DMS153 treated with DMSO at 0.1 percent for 48 hours (cell line): ENCODE results near the gene ADCK1.
"Not testable (repeated sequence)": the region's sequence is repeated elsewhere in the genome, so short reads cannot be mapped to it uniquely, and the experiment has no call there.

Source experiments
- DNase-seq: peaks from one replicate; lab custom pipeline; 2025; ENCODE audit not compliant: unreplicated experiment; lab: John Stamatoyannopoulos, UW

ADCK1 gene, protein sequence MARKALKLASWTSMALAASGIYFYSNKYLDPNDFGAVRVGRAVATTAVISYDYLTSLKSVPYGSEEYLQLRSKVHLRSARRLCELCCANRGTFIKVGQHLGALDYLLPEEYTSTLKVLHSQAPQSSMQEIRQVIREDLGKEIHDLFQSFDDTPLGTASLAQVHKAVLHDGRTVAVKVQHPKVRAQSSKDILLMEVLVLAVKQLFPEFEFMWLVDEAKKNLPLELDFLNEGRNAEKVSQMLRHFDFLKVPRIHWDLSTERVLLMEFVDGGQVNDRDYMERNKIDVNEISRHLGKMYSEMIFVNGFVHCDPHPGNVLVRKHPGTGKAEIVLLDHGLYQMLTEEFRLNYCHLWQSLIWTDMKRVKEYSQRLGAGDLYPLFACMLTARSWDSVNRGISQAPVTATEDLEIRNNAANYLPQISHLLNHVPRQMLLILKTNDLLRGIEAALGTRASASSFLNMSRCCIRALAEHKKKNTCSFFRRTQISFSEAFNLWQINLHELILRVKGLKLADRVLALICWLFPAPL

GRCh38 chr14:77799863-77800730 is at the start of gene ADCK1:
ADCK1 (plus strand) TSS chr14:77800109; CDS start chr14:77818979, 18,870 bp downstream.
- peak; percentile 61 for DNase-seq

GRCh38 chr14:77752266-77752665 is 47.6 kb upstream of the ADCK1 start:
- no peak for DNase-seq

DNA sequence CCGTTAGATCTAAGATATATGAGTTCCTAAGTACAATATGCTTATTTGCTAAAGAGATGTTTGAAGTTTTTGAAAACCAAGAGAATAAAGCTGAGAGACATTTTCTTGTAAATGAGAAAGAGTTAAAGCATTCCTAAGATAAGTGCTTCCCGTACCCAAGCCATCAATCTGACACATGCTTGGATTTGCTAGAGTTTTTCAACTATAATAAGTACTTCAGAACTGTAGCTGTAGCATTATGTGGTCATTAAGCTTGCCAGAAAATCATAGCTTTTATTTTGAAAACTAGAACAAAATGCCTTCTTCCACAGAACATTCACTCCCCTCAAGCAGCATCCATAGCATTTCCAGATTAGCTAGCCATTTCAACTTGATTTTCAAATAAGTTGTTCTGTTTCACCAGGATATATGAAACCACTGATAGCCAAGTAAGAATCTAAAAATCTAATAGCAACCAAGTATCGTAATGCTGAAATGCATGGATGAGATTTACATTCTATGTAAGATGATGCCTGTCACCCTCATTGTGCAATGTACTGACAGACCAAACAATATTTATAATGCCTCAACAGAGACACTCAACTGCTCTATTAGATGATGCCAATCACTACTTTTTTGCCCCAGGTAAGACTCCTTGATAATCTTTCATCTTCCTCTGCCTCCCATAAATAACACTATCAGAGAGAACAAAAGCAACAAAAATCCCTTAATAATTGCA is 47.0 kb upstream of the ADCK1 start:
- no peak for DNase-seq

DNA sequence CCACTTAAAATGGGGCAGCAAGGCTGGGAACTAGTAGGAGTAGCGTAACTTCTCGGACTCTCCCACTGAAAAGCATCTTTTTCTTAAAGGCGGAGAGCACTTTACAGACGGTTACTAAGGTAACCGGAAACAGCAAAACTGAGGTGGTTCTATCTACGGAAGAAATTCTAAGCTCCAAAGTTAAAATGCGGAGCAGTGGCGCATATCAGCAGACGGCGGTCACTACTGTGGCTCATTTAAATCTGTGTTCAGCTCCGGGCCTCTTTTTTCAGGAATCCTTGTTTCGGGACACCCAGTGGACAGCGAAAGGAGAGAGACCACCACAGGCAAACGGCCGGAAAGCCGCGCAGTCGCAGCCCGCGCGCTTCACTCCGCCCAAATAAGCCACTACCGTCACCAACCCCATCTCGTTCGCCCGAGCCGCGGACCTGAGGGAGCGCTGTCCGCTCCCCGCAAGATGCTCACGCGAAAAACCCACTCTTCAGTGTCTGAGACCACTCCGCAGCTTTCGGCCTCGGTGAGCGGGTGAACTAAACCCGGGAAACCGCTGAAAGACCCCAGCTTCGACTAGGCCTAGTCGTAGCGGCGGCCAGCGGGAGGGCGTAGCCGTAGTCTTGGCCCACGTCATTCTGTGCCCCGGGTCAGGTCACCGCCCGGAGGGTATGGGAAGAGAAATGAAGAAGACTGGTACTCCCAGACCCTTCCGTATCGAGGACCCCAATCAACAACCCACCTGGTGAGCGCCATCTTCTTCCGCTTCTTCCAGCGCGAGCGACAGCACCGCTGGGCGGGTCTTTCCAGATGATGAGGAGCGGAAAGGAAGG is 39.3 kb upstream of the ADCK1 start, which contains the start of gene SNW1:
SNW1 (minus strand) TSS at position 776 of the 824 bp plus-strand sequence; CDS start at position 747, 29 bp downstream.
- DNase-seq, result peak; percentile 93

DNA sequence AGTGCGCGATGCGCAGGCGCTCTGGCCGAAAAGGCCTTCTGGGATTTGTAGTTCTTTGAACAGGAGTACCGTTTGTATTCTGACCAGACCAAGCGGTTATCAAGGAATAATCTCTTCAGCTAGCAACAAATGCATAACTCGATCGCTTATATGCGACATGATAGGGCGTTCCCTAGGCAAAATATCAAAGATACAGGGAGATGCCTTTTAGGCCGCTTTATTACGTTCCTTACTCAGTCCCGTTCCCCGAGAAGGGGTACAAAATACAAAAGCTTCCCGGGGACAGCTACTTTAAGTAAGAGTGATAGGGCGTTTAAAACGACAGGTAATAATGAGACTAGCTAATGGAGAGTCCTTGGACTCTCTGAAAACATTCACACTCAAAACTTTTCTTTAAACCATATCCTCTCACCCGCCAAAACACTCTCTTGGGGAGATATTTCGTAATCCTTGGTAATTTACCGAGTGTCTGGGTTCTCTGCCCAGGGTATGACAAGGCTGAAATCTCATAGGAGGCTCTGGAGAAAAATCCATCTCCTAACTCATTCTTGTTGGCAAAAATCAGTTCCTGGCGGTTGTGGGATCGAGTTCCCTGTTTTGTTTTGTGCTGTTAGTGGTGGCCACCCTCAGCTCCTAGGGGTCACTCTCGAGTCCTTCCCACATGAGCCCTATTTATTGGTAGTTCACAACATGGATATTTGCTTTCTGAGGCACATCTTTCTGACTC is 38.5 kb upstream of the ADCK1 start:
- no peak for DNase-seq

- no peak for DNase-seq
Measured at GRCh38 chr14:77763316-77763715, 36.6 kb upstream of the ADCK1 start.

DNA sequence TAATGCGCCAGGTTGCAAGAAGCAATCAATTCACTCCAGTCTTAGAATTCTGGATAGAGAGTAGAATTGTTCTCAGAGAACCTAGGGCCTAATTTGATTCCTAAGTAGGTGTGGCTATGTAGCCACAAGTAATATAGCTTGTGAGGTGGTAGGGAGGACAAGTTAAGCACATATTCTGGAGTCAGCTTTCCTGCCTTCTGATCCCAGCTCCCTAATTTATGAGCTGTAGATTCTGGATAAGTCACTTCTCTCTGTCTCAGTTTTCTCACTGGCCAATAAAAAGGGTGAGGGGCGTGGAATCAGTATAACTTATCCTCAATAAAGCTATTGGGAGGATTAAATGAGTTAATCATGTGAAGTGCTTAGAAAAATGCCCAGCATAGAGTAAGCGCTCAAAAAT is 35.9 kb upstream of the ADCK1 start:
- no peak for DNase-seq

- not testable (repeated sequence) for DNase-seq
Measured at GRCh38 chr14:77768442-77769069, 31.4 kb upstream of the ADCK1 start.

GRCh38 chr14:77773966-77774365 is 25.9 kb upstream of the ADCK1 start:
- DNase-seq, result not testable (repeated sequence)

- no peak for DNase-seq
Measured at GRCh38 chr14:77782202-77782601, 17.7 kb upstream of the ADCK1 start.

DNA sequence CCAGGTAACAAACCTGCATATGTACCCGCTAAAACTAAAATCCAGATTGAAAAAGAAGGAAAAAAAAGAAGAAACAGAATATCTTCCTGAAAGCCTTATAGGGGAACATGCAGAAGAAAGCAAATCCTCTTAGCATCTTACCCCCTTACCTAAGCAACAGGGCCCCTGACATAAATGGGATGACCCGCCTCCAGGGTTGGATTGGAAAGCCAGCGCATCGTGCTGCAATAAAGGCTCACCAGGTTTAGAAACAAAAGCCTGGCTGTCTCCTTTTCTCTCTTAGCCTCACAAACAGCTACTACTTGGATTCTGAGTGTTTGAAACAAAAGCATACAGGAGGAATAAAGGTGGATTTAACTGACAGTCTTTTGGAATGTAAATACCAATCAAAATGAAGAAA is 13.8 kb upstream of the ADCK1 start:
- DNase-seq, result no peak

GRCh38 chr14:77790566-77791224 is 9.2 kb upstream of the ADCK1 start:
- no peak for DNase-seq

DNA sequence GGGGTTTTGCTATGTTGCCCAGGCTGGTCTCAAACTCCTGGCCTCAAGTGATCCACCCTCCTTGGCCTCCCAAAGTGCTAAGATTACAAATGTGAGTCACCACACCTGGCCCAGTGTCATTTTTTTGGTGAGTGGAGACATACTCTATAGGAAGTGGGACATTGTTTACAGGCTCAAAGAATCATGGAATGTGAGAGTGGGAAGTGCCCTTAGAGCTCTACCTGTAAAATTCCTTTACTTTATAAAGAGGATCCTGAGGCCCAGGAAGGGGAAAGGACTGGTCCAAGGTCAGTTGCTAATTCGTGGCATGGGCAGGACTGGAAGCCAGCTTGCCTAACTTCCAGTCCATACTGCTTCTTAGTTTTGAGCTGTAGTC is 8.7 kb upstream of the ADCK1 start:
- no peak for DNase-seq

DNA sequence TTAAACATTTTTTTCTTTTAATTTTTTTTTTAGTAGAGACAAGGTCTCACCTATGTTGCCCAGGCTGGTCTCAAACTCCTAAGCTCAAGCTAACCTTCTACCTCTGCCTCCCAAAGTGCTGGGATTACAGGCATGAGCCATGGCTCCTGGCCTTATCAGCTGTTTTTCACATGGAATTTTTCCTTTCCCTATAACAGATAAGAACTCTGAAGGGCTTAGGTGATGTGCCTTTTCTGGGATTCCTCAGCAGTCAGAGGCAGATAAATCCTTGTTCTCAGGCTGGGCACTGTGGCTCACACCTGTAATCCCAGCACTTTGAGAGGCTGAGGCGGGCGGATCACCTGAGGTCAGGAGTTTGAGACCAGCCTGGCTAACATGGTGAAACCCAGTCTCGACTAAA is 6.7 kb upstream of the ADCK1 start:
- DNase-seq, result not testable (repeated sequence)

- no peak for DNase-seq
Measured at GRCh38 chr14:77794357-77794756, 5.6 kb upstream of the ADCK1 start.

DNA sequence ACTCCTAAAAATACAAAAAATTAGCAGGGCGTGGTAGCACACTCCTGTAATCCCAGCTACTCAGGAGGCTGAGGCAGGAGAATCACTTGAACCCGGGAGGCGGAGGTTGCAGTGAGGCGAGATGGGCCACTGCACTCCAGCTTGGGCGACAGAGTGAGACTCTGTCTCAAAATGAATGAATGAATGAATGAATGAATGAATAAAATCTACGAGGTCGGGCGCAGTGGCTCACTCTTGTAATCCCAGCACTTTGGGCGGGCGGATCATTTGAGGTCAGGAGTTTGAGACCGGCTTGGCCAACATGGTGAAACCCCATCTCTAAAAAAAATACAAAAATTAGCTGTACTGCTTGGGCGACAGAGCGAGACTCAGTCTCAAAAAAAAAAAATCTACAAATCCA is 453 bp upstream of the ADCK1 start:
- DNase-seq, result not testable (repeated sequence)

DNA sequence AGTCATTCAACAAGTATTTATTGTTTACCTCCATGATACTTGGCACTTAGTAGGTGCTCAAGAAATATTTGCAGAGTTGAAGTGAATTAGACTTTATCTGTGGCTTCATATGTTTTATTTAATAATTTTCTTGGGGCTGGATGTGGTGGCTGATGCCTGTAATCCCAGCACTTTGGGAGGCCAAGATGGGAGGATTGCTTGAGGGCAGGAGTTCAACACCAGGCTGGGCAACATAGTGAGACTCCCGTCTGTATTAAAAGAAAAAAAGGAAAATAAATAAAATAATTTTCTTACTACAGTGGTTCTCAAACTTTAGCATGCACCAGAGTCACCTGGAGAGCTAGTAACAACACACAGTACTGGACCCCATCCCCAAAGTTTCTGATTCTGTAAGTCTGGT is 905 bp downstream of the ADCK1 start:
- no peak for DNase-seq

DNA sequence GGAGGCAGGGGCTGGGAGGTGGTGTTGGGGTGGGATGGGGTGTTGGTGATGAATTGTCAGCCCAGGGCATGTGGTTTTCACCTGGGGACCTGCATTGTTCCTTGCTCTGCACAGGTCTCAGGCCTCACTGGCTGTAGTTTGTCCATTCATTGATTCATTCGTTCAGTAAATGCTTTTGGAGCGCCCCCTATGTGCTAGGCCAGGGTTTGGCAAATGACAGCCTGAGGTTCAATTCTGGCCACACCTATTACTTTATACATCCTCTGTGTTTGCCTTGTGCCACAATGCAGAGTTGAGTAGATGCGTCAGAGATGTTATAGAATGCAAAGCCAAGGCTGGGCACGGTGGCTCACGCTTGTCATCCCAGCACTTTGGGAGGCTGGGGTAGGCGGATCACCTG is 4.7 kb downstream of the ADCK1 start:
- no peak for DNase-seq

GRCh38 chr14:77805706-77806105 is 5.8 kb downstream of the ADCK1 start:
- DNase-seq, result no peak
